ENCODE data around the gene TMC2. TPM values are rescaled to one million over a fixed set of nuclear protein-coding genes. Genes with fewer than 3 reads are reported as not detected.

TMC2 gene
- total and polyA plus RNA-seq, 7 donors = 0.03 to 0.25 (median 0.12) TPM; not detected in 2

DNA sequence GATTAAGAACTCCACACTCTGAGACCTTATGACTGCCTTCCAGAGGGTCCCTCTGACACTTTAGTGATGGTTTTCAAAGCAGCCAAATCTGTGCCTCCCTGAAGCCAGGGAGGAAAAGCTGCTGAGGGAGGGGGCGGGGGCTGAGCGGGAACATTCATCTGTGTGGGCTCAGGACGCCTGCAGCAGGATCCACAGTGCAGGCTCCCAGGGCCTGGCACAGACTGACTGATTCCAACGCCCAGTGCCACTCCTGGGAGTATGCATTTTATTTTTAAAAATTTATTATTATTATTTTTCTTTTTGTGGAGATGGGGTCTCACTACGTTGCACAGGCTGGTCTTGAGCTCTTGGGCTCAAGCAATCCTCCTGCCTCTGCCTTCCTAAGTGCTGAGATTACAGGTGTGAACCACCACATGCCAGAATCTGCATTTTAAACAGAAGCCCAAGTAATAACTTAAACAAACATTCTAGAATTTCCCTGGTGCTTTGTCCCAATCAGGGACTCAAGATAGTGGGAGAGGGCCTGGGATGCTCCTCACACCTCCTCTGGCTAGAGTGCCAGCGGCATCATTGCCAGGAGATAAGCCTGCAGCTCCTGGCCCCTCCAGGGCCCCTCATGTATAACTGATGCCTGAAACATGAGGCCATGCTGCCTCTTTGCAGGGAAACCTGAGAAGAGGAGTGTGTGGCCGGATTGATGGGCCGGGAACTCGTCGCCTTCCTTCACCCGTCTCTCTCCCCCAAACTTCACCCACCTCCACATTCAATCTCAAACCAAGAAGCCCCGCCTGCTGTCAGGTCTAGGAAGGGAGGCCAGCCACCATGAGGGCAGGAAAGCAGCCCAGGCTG lies 438 bp upstream of the TMC2 start:
- intact Hi-C loops (cut with DNase I) = no loop called here
- Histone ChIP-seq H3K36me3 (ENCODE audit: insufficient read depth in 1 of 2, low read depth in 1 of 2) (no peaks in the 10 kb centered on the region), H3K4me3 (no peak overlapping the region), H3K27me3 (ENCODE audit: insufficient read depth in 3 of 3, low read length in 2 of 3) (peaks cover 0 to 4% (median 4%) of the 10 kb centered on the region in 3 donors), H3K9me3 (no peaks in the 10 kb centered on the region), H3K4me1 (no peaks in the 10 kb centered on the region), H3K27ac (no peak overlapping the region)
- TF ChIP-seq, protein P1, sequence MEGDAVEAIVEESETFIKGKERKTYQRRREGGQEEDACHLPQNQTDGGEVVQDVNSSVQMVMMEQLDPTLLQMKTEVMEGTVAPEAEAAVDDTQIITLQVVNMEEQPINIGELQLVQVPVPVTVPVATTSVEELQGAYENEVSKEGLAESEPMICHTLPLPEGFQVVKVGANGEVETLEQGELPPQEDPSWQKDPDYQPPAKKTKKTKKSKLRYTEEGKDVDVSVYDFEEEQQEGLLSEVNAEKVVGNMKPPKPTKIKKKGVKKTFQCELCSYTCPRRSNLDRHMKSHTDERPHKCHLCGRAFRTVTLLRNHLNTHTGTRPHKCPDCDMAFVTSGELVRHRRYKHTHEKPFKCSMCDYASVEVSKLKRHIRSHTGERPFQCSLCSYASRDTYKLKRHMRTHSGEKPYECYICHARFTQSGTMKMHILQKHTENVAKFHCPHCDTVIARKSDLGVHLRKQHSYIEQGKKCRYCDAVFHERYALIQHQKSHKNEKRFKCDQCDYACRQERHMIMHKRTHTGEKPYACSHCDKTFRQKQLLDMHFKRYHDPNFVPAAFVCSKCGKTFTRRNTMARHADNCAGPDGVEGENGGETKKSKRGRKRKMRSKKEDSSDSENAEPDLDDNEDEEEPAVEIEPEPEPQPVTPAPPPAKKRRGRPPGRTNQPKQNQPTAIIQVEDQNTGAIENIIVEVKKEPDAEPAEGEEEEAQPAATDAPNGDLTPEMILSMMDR (IDR thresholded peaks at IDR 0.05) = no peak
- DNase-seq (no peak), ATAC-seq (no peak)
- 54 to 70% (median 67%) methylated on average over 12 of the region's 12 CpGs for WGBS, 3 donors

DNA sequence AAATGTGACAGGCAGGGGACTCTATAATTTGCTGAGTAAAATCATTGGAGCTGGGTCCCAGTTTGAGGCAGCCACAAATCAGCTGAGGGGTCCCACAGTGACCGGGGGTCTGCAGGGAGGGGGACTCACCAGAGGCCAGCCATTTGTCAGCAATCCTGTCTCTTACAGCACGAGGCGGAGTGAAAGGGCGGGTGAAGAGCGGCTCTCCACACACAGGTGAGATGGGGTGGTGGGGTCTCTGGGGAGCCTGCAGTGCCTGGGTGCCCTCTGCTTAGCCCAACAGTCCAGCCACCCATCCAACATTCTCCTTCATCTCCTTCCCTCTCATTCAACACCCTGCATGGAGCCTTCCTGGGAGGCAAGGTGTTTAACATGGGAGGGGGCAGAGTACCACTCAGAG lies 728 bp downstream of the TMC2 start:
- H3K36me3 ChIP-seq (ENCODE audit: insufficient read depth in 1 of 2, low read depth in 1 of 2) = no peaks in the 10 kb centered on the region
- H3K27me3 ChIP-seq (ENCODE audit: insufficient read depth in 3 of 3, low read length in 2 of 3) = peaks cover 0 to 9% (median 4%) of the 10 kb centered on the region in 3 donors
- intact Hi-C loops (cut with DNase I) = no loop called here
- DNase-seq = no peak
- no peak for ATAC-seq
- H3K4me3 ChIP-seq = no peak overlapping the region
- WGBS, 3 donors = 79 to 97% (median 86%) methylated on average over 5 of the region's 5 CpGs
- H3K9me3 ChIP-seq = no peaks in the 10 kb centered on the region
- TF ChIP-seq, protein P1 (IDR thresholded peaks at IDR 0.05) = no peak
- H3K27ac ChIP-seq = no peak overlapping the region
- no peaks in the 10 kb centered on the region for H3K4me1 ChIP-seq

DNA sequence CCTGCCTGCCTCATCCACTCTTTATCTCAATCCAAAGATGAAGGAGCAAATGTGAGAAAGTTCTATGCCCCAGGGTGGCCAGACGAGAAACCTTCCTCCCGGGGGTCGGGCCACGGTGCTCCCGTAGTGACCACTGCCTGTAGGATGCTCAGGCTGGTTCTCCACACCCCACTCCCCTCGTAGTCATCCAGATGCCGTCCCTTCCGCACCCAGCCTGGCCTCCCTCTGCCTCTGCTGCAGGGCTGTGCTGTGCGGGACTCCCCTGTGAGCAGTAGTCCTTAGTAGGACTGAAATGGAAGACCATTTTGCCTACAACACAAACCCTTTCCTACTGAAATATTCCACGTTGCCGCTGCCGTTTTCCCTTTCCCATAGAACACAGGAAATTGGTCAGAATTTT lies 2.0 kb downstream of the TMC2 start:
- intact Hi-C loops (cut with DNase I) = no loop called here
- ATAC-seq (no peak), DNase-seq (no peak)
- peaks cover 0 to 14% (median 4%) of the 10 kb centered on the region in 3 donors for H3K27me3 ChIP-seq (ENCODE audit: insufficient read depth in 3 of 3, low read length in 2 of 3)
- TF ChIP-seq, protein P1 (IDR thresholded peaks at IDR 0.05) = no peak
- 69 to 76% (median 73%) methylated on average over 12 of the region's 12 CpGs for WGBS, 3 donors
- no peaks in the 10 kb centered on the region for H3K36me3 ChIP-seq (ENCODE audit: insufficient read depth in 1 of 2, low read depth in 1 of 2)
- H3K4me1 ChIP-seq = no peaks in the 10 kb centered on the region
- no peaks in the 10 kb centered on the region for H3K9me3 ChIP-seq
- no peak overlapping the region for H3K4me3 ChIP-seq
- H3K27ac ChIP-seq = no peak overlapping the region

DNA sequence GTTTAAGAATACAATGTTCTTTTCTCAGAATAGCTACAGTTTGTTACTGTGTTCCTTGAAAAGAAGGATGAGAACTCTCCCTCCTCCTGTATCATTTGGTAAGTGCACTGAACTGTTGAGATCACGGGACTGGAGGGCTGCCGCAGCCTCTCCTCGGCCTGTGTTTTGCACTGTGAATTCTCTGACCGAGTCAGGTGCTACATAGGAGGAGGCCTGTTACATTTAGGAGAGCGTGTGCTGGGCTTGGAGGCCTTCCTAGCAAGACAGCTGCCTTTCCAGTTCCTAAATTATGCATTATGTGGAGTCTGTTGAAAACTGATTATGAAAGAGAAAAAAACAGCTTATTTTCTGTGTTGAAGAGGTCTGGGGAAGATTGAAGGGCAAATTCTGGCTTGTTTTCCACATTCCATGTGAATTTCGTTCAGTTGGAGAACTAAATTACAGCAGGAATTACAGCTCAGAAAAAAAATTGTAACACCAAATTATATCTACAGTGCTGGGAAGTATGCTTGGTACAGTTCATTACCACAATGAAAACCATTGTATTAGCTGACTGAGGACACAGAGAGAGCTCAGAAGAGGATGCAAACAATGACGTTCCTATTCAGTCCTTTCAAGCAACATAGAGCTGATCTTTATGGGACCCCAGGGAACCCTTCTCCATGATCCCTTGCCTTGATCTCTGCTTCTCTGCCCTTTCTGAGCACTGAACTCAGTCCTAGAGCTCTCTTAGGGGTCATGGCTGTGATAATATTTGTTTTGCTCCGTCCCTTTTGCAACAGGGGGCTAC lies 2.8 kb downstream of the TMC2 start:
- Histone ChIP-seq H3K27ac (no peak overlapping the region), H3K27me3 (ENCODE audit: insufficient read depth in 3 of 3, low read length in 2 of 3) (peaks cover 0 to 18% (median 4%) of the 10 kb centered on the region in 3 donors), H3K9me3 (no peaks in the 10 kb centered on the region), H3K36me3 (ENCODE audit: insufficient read depth in 1 of 2, low read depth in 1 of 2) (no peaks in the 10 kb centered on the region), H3K4me1 (no peaks in the 10 kb centered on the region), H3K4me3 (no peak overlapping the region)
- WGBS, 3 donors = 24 to 27% (median 25%) methylated on average over 8 of the region's 8 CpGs
- no peak for ATAC-seq
- intact Hi-C loops (cut with DNase I) = no loop called here
- TF ChIP-seq, protein P1 (IDR thresholded peaks at IDR 0.05) = no peak
- DNase-seq = no peak
